Bronchial epithelial cell (primary cell): ENCODE measurements around the gene PAPOLA. TPM values are rescaled to one million over a fixed set of nuclear protein-coding genes. Genes with fewer than 3 reads are reported as not detected.

ENCODE experiments used
- DNase-seq: peaks from one replicate; pipeline ENCODE4 v3.0.0-alpha.2; 2010; ENCODE audit warnings: low read depth
- FAIRE-seq: peaks from 2 replicates; lab custom pipeline; 2011; peaks lifted over from hg19 to GRCh38; lab: Jason Lieb, UNC
- H3K27me3 ChIP-seq: 2 replicates; pipeline ENCODE4 v1.5.1; 2011; ENCODE audit warnings: low read length; ENCODE audit not compliant: control insufficient read depth, insufficient read depth
- H3K36me3 ChIP-seq: 2 replicates; pipeline ENCODE4 v1.5.1; 2011; ENCODE audit warnings: low read length; ENCODE audit not compliant: control insufficient read depth, insufficient read depth
- H3K4me3 ChIP-seq: 2 replicates; pipeline ENCODE4 v1.5.1; 2011; ENCODE audit warnings: mild to moderate bottlenecking, low read depth, low read length, control low read depth
- CTCF ChIP-seq: IDR thresholded peaks from 2 replicates; pipeline ENCODE4 v1.5.1; 2011; ENCODE audit warnings: mild to moderate bottlenecking, moderate library complexity, low read length, control low read depth, inconsistent platforms; ENCODE audit not compliant: insufficient read depth, severe bottlenecking
- total RNA-seq: library from RNA; depleted of rRNA; stranded (reverse); fragments of >200 nt; gene quantifications from 2 replicates; pipeline ENCODE4 v1.2.1, GENCODE V29; 2014

The PAPOLA gene
- total RNA-seq, 1 donor from 2014 or later: 70.0 TPM

- Histone ChIP-seq H3K4me3 (no peak overlapping the region), H3K36me3 (no peaks in the 10 kb centered on the region), H3K27me3 (no peaks in the 10 kb centered on the region)
- no peak for TF ChIP-seq CTCF
- DNase-seq (no peak), FAIRE-seq (no peak)
Measured at GRCh38 chr14:96584907-96585671, 82.9 kb downstream of the PAPOLA start.

- DNase-seq (no peak), FAIRE-seq (no peak)
- no peaks in the 10 kb centered on the region for H3K36me3 ChIP-seq
- H3K27me3 ChIP-seq: no peaks in the 10 kb centered on the region
- no peak overlapping the region for H3K4me3 ChIP-seq
- TF ChIP-seq CTCF: no peak
Measured at GRCh38 chr14:96585672-96586013, 83.5 kb downstream of the PAPOLA start.

- Histone ChIP-seq H3K36me3 (no peaks in the 10 kb centered on the region), H3K27me3 (no peaks in the 10 kb centered on the region), H3K4me3 (no peak overlapping the region)
- FAIRE-seq (no peak), DNase-seq (no peak)
- no peak for TF ChIP-seq CTCF
Measured at GRCh38 chr14:96586056-96586455, 83.9 kb downstream of the PAPOLA start.

GRCh38 chr14:96586921-96587822 is 85.0 kb downstream of the PAPOLA start:
- no peak for DNase-seq
- Histone ChIP-seq H3K4me3 (no peak overlapping the region), H3K27me3 (no peaks in the 10 kb centered on the region), H3K36me3 (no peaks in the 10 kb centered on the region)
- no peak for FAIRE-seq
- TF ChIP-seq CTCF: no peak

GRCh38 chr14:96587823-96588385 is 85.7 kb downstream of the PAPOLA start:
- H3K36me3 ChIP-seq: no peaks in the 10 kb centered on the region
- FAIRE-seq (peak; percentile 13), DNase-seq (no peak)
- no peak for TF ChIP-seq CTCF
- H3K27me3 ChIP-seq: no peaks in the 10 kb centered on the region
- no peak overlapping the region for H3K4me3 ChIP-seq
